Islet of Langerhans (tissue), 1 donor: ENCODE data around the gene NGEF.

Experiments
- FAIRE-seq: peaks from one replicate; lab custom pipeline; 2011; peaks lifted over from hg19 to GRCh38; lab: Jason Lieb, UNC

NGEF gene

DNA sequence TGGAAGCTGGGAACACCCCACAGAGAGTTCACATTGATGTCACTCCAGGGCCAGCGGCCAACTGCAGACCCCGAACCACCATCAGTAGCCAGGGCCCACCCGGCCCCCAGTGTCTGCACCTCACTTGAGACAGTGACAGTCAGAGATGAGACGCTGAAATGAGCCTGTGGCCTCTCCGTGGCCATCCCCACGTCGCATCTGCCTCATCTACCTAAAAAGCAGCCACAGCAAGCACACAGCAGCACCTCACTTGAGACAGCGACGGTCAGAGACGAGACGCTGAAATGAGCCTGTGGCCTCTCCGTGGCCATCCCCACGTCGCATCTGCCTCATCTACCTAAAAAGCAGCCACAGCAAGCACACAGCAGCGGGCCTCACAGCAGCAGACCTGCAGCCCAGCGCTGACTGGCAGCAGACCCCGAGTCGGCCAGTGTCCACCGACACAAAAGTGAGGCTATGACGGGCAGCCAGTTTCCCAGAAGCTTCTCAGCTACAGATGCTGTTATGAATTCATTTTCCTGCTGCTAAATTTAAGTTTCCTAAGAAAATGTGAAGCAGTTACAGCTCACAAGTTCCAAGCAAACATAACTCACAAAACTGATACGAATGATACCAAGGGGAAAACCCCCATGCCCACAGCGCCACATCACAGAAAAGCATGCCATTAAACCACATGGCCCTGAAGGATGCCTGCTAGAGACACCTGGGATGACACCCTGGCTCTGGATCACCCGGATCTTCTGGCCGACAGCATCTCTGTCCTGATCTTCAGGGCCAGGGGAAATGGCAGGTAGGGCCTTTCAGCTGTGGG lies 115.3 kb downstream of the NGEF start:
- FAIRE-seq = no peak

DNA sequence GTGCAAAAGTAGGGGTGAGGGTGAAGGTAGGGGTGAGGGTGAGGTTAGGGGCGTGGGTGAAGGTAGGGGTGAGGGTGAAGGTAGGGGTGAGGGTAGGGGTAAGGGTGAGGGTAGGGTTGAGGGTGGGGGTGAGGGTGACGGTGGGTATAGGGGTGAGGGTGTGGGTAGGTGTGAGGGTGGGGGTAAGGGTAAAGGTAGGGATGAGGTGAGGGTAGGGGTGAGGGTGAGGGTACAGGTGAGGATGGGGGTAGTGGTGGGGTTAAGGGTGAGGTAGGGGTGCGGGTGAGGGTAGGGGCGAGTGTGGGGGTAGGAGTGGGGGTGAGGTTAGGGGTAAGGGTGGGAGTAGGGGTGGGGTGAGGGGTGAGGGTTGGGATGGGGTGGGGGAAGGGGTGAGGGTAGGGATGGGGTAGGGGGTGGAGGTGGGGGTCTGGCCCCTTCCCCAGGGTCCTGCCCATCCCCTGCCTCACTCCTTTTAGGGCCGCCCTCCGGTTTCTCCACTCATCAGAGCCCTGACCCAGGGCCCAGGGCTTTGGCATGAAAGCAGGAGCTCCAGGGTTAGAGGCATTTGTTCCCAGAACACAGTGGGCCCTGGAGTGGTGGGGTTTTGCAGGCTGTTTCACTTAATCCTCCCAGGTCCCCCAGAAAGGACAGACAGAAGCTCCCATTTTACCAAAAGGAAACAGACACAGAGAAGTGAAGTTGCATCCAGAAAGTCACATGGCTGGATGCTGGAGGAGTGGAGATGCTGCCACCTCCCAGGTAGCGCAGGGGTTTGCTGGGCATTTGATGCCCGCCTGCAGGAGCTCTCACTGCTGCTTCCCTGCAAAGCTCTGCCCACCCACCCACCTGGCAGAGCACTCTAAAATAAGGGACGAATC lies 116.1 kb downstream of the NGEF start:
- no peak for FAIRE-seq

DNA sequence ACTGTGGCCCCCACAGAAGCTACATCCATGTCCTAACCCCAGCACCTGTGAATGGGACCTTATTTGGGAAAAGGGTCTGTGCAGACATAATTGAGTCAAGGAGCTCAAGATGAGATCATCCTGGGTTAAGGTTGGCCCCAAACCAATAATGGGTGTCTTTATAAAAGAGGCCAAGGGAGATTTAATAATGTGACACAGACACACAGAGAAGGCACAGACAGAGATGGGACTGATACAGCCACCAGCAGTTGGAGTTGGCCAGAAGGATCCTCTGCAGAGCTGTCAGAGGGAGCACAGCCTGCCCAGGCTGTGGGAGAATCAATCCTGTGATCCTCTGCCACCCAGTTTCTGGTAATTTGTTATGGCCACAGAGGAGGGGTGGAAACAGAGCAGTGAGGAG lies 116.9 kb downstream of the NGEF start:
- FAIRE-seq = no peak

DNA sequence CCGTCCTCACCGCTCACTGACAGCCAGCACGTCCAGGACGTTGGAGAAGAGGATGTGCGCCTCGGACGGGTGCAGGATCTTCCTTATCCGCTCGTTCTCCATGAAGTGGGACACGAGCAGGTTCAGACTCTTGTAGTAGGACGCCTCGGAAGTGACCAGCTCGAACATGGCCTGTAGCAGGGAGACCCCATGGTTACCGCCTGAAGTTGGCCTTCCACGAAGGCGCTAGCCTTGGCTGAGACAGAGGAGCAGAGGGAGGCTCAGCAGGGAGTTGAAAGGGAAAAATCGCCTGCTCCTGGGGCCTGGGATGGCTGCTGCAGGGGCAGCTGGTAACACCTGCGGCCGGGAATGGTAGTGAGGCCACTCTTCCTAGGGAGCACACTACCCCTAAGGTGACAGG lies 118.3 kb downstream of the NGEF start:
- no peak for FAIRE-seq

DNA sequence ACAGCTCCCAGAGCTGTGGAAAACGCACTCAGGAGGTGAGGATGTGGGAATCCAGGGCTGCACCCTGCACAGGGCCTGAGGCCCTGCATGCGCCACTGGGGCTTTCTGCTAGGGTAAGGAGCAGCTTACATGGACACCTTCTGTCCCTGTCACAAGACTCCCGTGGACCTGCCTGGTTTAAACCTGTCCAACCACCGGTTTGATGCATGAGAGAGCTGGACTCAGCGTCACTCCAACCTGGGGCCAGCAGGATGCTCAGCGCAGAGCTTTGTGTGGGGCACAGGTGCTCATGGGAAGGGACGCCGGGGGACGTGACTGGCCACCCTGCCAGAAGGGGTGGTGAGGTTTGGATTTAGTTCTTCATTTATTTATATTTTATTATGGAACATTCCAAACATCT lies 118.8 kb downstream of the NGEF start:
- no peak for FAIRE-seq

DNA sequence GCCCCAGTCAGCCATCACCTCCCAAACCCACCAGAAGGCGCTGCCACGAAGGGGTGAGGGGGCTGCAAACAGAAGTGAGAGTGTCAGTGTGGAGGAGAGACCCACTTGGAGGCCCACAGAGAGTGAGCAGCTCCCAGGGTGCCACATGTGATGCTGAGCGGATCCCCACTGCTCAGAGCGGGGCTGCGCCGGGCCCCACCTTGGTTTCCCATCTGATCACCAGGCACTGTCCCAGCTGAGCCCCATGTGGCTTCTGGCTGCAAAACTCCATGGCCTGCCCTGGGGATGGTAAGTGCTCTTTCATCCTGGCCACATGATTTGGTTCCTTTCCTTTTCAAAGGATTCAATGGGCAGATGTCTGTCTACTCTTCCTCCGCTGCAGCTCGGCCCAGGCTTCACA lies 119.2 kb downstream of the NGEF start:
- FAIRE-seq = no peak

DNA sequence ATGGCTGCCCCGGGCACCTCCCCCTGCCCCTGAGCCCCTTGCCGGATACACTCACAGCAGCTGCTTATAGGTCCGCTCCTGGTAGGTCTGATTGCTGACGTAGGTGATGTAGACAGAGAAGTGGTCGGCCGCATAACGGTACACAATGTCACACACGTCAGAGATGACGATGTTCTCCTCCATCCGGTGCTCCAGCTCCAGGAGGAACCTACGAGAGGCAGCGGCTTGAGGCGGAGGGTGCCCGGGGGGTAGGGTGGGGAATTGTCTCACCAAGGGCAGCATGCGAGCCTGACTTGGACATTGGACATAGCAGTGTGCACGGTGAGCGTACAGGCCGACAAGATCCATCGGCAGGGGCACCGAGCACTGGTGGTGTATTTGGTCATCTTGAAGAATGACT lies 120.2 kb downstream of the NGEF start:
- no peak for FAIRE-seq

DNA sequence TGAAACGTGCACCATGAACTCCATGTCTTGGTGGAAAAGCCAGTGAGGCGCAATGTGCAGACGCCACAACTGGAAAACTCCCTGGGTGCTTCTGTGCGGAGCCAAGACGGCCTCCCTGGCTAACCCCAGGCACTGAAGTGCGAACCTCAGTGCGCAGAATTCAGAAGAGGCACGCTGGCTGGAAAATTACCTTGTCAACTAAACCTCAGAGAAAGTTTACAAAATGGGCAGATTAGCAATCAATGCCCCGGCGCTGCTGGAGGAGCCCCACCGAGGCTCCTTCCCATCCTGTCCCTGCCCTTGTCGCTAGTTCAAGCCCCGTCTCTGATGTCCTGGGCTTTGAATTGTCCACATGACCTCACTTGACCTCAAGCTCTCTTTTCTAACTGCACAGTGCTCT lies 120.8 kb downstream of the NGEF start:
- FAIRE-seq = no peak

DNA sequence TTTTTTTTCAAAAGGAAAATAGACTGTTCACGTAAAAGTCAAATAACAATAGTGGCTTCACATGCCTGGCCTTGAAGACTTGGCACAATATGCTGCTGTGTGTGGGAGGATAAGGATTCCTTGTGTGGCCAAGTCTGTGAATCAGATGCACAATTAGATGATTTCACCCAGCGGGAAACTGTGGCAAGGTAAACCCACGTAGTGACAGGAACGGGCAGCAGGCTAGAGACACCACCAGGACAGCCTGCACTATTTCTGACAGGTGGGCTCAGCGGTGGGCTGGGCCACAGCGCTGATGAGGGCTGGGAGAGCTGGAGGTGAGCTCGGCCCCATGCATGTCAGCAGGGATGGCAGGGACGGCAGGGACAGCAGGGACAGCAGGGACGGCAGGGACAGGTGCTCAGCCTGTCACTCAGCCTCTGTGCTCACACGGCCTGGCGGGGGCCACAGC lies 121.4 kb downstream of the NGEF start:
- no peak for FAIRE-seq

DNA sequence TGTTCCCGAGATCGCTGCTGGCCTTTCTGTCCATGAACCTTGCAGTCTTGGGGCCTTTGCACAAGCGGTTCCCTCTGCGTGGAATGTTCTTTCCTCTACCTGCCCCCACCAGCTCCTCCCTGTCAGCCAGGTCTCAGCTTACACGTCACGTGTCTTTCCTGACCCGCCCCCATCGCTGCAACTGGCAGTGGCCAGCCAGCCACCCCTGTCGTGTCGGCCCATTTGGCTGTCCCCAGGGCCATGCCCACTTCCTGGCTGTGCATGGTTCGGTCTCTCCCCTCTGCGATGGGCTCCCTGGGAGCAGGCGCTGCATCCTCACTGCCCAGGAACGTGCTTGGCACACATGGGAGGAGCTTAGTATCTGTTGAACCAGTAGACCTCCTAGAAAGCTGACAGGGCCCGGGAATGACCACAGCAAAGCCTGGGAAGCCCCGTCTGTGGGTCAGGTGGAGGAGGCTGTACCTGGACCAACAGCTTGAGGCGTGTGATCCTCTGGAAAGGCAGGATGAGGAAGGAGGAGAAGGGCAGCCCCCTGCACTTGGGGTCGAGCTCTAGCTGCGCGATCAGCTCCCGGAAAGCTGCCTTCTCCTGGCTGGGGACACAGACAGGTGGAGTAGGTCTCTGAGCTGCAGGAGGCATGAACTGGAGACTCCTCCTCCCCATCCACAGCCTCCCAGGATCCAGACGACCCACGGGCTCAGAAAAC lies 122.0 kb downstream of the NGEF start:
- FAIRE-seq = no peak

DNA sequence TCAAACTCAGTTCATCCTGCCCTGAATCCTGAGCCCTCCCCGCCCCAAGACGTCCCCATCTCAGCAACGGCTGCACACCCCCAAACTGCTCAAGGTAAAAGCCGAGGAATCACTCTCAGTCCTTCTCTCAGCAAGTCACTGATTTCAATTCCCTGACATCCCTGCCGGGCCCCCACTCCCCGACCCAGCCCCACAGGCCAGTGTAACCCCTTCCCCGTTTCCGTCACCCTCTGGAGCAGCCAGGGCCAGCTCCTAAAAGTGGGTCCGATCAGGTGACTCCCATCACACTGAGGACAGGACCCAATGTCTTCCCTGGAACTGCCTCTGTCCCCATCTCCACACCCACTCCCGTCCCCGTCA lies 122.5 kb downstream of the NGEF start:
- FAIRE-seq = no peak

DNA sequence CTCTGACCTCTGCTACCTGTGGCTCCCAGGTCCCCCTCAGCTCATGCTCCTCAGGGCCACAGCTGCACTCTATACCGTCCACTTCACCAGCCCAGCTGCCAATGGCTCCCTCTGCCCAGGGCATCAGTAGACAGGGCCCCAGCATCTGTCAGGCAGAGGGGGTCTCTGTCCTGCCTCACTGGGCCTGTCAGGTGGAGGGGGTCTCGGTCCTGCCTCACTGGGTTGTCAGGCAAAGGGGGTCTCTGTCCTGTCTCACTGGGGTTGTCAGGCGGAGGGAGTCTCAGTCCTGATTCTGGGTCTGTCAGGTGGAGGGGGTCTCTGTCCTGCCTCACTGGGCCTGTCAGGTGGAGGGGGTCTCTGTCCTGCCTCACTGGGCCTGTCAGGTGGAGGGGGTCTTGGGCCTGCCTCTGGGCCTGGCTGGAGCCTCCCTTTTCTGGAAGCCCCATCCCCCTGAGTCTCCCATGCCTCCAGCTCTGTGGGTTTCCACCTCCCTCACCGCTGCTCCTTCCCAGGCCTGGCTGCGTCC lies 123.1 kb downstream of the NGEF start:
- FAIRE-seq = no peak

DNA sequence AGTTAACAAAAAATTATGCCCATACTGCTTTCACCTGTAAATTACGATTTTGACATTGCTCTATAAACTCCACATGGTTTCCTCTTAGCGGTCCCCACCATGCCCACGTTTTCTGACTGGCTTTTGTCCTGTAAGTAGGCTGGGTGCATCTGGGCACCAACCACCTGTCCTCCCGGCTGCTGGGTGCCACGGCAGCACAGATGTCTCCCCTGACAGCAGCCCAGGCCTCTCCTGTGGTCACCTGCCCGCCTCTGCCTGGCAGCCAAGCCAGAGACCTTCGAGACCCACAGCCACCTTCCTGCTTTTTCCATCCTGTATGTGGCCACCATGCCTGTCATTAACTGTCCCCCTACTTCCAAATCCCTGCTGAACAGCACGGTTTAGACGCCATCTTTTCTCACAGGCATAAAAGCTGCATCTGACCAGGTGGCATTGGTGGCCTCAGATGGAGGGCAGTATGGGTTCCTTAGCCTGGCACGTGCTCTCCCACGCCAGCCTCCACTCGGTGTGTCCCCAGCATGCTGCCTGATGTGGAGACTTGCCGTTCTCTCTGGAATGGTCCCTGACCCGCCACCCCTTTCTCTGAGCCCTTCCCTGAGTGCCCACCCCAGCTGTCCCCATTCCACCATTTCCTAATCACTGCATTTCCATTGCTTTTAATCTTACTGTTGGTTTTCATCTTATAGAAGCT lies 124.1 kb downstream of the NGEF start:
- FAIRE-seq = no peak

DNA sequence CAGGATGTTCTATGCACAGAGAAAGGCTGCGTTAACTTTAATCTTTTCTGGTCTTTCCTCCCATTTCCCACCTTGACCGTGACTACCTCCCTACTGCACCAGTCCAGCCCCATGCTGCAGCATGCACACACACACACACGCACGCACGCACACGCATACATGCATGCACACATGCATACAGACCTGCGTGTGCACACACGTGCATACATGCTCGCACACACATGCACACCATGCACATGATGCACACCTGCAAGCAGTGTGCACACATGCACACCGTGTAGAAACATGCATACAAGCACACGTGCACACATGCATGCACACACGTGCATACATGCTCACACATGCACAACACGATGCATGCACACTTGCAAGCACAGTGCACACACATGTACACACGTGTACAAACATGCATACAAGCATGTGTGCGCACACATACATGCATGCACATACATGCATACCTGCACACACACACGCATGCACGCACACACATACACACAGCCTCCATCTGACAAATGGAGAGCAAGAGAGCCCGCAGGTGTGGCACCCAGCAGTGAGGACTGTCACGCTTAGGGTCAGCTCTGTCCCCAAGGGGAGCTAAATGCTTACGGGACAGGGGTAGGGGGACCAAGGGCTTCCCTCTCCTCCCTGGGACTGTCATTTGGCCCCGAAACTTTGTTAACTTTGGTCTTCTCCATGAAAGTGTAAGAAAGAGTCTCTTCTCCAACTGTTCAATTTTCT lies 124.8 kb downstream of the NGEF start:
- no peak for FAIRE-seq

DNA sequence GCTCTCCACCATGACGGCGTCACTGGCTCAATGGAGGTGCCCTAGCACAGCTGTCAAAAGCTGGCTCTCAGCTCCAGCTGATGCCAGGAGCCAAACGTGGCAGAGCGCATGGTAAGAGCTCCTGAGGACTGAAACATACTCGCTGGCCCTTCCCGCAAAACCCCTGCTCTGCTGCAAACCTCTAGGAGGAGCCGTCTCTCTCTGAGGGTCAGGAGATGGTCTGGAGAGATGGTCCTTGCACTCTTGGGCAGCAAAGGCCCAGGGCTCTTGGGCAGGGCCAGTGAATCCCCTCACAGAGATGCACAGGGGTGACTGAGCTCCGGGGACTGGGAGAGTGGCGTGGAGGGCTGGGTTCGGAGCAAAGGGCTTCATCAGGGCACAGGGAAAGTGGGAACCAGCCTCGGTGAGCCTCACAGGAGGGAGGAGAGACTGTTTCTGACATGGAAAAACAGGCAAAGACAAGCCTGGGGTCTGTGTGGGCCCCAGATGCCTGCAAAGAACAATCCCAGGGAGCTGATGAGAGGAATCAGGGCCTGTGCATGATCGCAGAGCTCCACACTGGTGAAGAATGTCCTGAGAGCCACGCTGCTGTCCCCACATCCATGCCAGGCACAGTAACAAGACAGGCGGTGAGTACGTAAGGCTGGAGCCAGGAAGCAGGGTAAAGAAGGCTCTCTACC lies 125.7 kb downstream of the NGEF start:
- no peak for FAIRE-seq

DNA sequence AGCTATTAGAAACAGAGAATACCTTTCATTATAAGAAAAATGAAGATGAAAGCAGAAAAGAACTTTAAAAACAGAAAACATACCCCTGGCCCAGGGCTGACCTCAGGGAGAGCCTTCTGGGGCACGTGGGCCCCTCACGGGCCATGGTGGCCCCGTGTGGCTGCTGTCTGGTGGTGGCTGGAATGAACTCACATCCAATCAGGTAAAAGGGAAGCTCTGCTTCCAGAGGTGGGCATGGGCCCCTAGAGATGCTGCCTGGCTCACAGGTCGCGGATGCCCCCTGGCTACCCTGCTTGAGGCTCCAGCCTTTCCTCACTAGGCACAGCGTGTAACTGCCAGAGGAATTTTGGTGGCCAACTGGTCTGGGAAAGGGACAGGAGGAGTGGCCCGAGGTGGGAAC lies 126.4 kb downstream of the NGEF start:
- FAIRE-seq = no peak

DNA sequence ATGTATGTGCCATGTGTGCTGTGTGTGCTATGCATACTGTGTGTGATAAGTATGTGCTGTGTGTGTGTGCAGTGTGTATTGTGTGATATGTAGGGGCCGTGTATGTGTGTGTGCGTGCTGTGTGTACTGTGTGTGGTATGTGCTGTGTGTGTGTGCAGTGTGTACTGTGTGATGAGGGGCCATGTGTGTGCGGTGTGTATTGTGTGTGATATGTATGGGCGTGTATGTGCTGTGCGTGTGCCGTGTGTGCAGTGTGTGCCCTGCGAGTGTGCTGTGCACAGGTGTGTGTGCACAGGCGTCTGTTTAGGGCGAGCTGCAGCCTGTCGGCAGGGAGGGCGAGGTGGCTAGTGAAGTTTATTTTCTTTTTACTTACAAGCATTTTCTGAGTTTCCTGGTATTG lies 126.9 kb downstream of the NGEF start:
- FAIRE-seq = no peak

DNA sequence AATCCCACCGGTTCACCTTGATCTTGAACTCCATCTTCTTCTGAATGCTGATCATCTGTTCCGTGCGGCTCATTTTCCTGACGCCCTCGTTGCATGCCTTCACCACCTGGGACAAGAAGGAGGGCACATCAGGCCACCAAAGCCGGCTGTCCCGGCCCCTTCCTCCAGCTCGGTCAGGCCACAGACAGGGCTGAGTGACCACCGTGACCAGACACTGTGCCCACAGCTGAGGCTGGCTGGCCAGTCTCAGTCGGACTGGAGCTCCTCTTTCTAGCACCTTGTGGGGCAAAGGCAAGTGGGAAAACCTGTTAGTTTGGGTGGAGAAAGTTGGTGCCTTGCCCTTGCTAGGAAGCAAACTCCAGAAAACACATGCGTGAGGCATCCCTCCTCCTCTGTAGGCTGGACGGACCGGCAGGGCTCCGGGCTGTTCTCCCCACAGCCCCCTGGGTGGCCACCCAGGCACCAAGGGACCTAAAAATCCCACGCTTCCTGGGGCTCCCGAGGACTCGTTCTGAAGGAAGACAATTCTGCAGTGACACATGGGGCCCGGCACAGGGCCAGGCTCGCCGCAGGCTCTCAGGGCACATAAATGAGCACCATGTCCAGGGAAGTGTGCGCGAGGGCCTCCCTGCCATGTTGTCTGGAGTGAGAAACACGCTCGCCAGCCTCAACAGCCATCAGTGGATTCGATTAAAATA lies 127.6 kb downstream of the NGEF start:
- no peak for FAIRE-seq

DNA sequence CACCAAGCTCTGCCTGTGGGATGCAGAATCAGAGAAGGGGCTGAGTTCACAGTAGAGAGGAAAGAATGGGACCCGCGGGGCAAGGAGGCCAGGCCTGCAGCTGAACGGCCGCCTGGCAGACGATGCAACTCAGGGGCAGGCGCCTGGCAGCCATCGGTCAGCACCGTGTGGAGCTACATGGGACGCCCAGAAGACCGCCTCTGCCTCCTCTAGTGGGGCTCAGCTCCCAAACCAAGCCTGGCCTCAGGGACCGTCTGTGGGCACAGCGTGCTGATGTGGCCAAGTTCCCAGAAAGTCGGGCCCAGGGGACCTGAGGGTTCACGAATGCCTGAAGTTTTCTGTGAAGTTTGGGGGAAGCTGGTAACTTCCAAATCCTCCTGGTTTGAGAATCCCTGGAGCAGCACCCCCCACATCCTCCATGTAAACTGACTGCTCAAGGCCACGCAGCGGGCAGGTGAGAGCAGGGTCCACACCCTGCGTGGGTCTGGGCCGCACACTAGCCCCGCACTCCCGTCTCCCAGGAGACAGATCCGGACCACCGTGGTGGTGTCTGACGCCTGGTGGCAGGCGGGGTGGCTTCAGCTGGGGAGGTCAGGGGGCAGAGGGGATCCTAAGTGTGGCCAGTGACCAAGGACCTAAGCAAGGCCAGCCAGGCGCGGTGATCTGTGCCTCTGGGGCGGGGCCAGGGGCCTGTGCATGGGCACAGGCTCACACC lies 128.3 kb downstream of the NGEF start:
- FAIRE-seq = no peak

DNA sequence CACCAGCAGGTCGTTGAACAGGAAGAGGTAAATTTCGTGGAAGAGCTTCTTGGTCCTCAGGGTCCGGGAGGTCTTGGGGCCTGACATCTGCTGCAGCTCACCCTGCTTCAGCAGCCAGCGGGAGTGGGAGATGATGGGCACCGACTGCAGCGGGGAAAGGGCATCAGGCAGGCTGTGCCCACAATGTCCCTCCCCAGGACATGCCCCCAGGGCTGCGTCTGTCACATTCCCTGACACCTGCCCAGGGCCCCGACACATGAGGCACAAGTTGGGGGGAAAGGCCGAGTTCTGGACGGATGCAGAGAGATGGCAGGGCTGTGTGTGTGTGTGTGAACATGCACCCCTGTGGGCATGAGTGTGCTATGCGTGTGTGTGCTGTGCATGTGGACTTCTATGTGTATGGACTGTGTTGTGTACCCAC lies 129.0 kb downstream of the NGEF start:
- FAIRE-seq = no peak
